Osteocyte (in vitro differentiated cells): ENCODE measurements around the gene EXT2. TPM values are rescaled to one million over a fixed set of nuclear protein-coding genes. Genes with fewer than 3 reads are reported as not detected.

Experiments
- DNase-seq: peaks from one replicate; pipeline ENCODE4 v3.0.0; 2021; ENCODE audit warnings: mixed read lengths; ENCODE audit not compliant: unreplicated experiment; ENCODE audit errors: extremely low spot score
- H3K27ac Mint-ChIP-seq: one replicate; pipeline ENCODE4 v1.8.0; 2021; ENCODE audit warnings: mild to moderate bottlenecking, mixed read lengths; ENCODE audit not compliant: unreplicated experiment
- H3K27me3 Mint-ChIP-seq: one replicate; pipeline ENCODE4 v1.8.0; 2021; ENCODE audit warnings: mixed read lengths; ENCODE audit not compliant: unreplicated experiment
- H3K36me3 Mint-ChIP-seq: one replicate; pipeline ENCODE4 v1.8.0; 2021; ENCODE audit warnings: mixed read lengths; ENCODE audit not compliant: unreplicated experiment
- H3K4me1 Mint-ChIP-seq: one replicate; pipeline ENCODE4 v1.8.0; 2021; ENCODE audit warnings: mixed read lengths; ENCODE audit not compliant: unreplicated experiment
- H3K4me3 Mint-ChIP-seq: one replicate; pipeline ENCODE4 v1.8.0; 2021; ENCODE audit warnings: mild to moderate bottlenecking, moderate library complexity, mixed read lengths; ENCODE audit not compliant: unreplicated experiment
- H3K9me3 Mint-ChIP-seq: one replicate; pipeline ENCODE4 v1.8.0; 2021; ENCODE audit warnings: mixed read lengths; ENCODE audit not compliant: unreplicated experiment
- total RNA-seq: library from RNA; stranded (reverse); gene quantifications from 2 replicates; pipeline ENCODE4 v1.2.1, GENCODE V29; 2021
- TF ChIP-seq, protein P1 (sequence below): fragments of 200-600 bp; sonication (generic); IDR thresholded peaks from 2 replicates; pipeline ENCODE4 v1.5.0; 2021; ENCODE audit warnings: antibody characterized with exemption, mild to moderate bottlenecking, moderate library complexity

Gene EXT2
- total RNA-seq, 1 donor from 2014 or later = 102 TPM

GRCh38 chr11:44147751-44148150, 52.3 kb downstream of the EXT2 start:
- H3K36me3 Mint-ChIP-seq = peaks cover 40% of the 10 kb centered on the region
- DNase-seq = no peak
- TF ChIP-seq, protein P1, sequence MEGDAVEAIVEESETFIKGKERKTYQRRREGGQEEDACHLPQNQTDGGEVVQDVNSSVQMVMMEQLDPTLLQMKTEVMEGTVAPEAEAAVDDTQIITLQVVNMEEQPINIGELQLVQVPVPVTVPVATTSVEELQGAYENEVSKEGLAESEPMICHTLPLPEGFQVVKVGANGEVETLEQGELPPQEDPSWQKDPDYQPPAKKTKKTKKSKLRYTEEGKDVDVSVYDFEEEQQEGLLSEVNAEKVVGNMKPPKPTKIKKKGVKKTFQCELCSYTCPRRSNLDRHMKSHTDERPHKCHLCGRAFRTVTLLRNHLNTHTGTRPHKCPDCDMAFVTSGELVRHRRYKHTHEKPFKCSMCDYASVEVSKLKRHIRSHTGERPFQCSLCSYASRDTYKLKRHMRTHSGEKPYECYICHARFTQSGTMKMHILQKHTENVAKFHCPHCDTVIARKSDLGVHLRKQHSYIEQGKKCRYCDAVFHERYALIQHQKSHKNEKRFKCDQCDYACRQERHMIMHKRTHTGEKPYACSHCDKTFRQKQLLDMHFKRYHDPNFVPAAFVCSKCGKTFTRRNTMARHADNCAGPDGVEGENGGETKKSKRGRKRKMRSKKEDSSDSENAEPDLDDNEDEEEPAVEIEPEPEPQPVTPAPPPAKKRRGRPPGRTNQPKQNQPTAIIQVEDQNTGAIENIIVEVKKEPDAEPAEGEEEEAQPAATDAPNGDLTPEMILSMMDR = no peak
- no peak overlapping the region for H3K4me3 Mint-ChIP-seq
- H3K27ac Mint-ChIP-seq = no peak overlapping the region
- H3K4me1 Mint-ChIP-seq = peaks cover 32% of the 10 kb centered on the region
- H3K9me3 Mint-ChIP-seq = peaks cover 7% of the 10 kb centered on the region
- H3K27me3 Mint-ChIP-seq = no peaks in the 10 kb centered on the region

- H3K4me1 Mint-ChIP-seq = peaks cover 23% of the 10 kb centered on the region
- H3K36me3 Mint-ChIP-seq = peaks cover 44% of the 10 kb centered on the region
- H3K9me3 Mint-ChIP-seq = peaks cover 13% of the 10 kb centered on the region
- no peaks in the 10 kb centered on the region for H3K27me3 Mint-ChIP-seq
- TF ChIP-seq, protein P1 = no peak
- no peak overlapping the region for H3K27ac Mint-ChIP-seq
- DNase-seq = no peak
- no peak overlapping the region for H3K4me3 Mint-ChIP-seq
Measured at GRCh38 chr11:44149651-44150050, 54.2 kb downstream of the EXT2 start.

- TF ChIP-seq, protein P1 = no peak
- Mint-ChIP-seq H3K36me3 (peaks cover 45% of the 10 kb centered on the region), H3K4me1 (peaks cover 16% of the 10 kb centered on the region), H3K9me3 (peaks cover 11% of the 10 kb centered on the region), H3K4me3 (no peak overlapping the region), H3K27ac (no peak overlapping the region), H3K27me3 (no peaks in the 10 kb centered on the region)
- DNase-seq = no peak
Measured at GRCh38 chr11:44150401-44150800, 54.9 kb downstream of the EXT2 start.

GRCh38 chr11:44157019-44157418, 61.5 kb downstream of the EXT2 start:
- Mint-ChIP-seq H3K4me3 (no peak overlapping the region), H3K9me3 (peaks cover 11% of the 10 kb centered on the region), H3K36me3 (peaks cover 31% of the 10 kb centered on the region), H3K27ac (no peak overlapping the region), H3K4me1 (no peaks in the 10 kb centered on the region), H3K27me3 (no peaks in the 10 kb centered on the region)
- DNase-seq = no peak
- TF ChIP-seq, protein P1 = no peak

GRCh38 chr11:44158384-44158783, 62.9 kb downstream of the EXT2 start:
- peaks cover 8% of the 10 kb centered on the region for H3K9me3 Mint-ChIP-seq
- peaks cover 23% of the 10 kb centered on the region for H3K36me3 Mint-ChIP-seq
- TF ChIP-seq, protein P1 = no peak
- no peak for DNase-seq
- H3K27me3 Mint-ChIP-seq = no peaks in the 10 kb centered on the region
- no peak overlapping the region for H3K4me3 Mint-ChIP-seq
- no peaks in the 10 kb centered on the region for H3K4me1 Mint-ChIP-seq
- H3K27ac Mint-ChIP-seq = no peak overlapping the region
